GM20000 (cell line): ENCODE results near the gene TP53TG5.
A peak's percentile ranks its signal among the peaks of the same experiment; 100 is the strongest.

Experiments
- DNase-seq: peaks from one replicate; pipeline ENCODE4 v3.0.0; 2012; ENCODE audit warnings: low spot score
- TF ChIP-seq, protein P1 (sequence below): IDR thresholded peaks from 2 replicates; pipeline ENCODE4 v1.5.1; 2012; ENCODE audit warnings: mild to moderate bottlenecking, control low read depth; ENCODE audit errors: extremely low read depth, missing control alignments

TP53TG5 gene

DNA sequence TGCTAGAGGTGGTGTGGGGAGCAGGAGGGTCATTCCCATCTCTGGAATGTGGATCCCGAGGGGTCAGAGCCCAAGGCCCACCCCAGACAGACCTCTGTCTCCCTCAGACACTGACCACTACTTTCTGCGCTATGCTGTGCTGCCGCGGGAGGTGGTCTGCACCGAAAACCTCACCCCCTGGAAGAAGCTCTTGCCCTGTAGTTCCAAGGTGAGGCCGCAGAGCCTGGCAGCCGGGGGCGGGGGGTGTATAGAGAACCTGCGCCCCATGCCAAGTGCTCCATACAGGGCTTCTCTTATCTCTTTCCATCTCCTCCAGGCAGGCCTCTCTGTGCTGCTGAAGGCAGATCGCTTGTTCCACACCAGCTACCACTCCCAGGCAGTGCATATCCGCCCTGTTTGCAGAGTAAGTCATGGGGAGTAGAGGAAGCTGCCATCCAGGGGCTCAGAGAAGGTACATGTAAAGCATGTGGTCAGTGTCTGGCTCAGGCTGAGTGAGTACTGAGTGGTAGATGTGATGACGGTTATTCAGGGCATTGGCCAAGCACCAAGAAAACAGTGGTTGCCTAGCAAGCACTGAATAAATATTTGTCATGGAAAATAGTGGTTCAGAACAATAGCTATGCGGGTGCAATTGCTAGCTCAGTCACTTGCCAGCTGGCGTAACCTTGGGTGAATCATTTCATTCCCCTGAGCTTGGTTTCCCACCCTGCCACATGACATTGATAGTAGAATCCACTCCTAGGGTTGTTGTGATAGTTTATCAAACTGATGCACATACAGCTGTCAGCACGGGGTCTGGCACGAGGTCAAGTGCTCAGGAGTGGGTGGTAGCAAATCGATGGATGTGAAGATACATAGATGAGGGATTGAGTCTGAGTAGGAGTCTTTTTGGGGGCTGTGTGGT, 41.3 kb upstream of the TP53TG5 start:
- no peak for DNase-seq
- TF ChIP-seq, protein P1, sequence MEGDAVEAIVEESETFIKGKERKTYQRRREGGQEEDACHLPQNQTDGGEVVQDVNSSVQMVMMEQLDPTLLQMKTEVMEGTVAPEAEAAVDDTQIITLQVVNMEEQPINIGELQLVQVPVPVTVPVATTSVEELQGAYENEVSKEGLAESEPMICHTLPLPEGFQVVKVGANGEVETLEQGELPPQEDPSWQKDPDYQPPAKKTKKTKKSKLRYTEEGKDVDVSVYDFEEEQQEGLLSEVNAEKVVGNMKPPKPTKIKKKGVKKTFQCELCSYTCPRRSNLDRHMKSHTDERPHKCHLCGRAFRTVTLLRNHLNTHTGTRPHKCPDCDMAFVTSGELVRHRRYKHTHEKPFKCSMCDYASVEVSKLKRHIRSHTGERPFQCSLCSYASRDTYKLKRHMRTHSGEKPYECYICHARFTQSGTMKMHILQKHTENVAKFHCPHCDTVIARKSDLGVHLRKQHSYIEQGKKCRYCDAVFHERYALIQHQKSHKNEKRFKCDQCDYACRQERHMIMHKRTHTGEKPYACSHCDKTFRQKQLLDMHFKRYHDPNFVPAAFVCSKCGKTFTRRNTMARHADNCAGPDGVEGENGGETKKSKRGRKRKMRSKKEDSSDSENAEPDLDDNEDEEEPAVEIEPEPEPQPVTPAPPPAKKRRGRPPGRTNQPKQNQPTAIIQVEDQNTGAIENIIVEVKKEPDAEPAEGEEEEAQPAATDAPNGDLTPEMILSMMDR = no peak

DNA sequence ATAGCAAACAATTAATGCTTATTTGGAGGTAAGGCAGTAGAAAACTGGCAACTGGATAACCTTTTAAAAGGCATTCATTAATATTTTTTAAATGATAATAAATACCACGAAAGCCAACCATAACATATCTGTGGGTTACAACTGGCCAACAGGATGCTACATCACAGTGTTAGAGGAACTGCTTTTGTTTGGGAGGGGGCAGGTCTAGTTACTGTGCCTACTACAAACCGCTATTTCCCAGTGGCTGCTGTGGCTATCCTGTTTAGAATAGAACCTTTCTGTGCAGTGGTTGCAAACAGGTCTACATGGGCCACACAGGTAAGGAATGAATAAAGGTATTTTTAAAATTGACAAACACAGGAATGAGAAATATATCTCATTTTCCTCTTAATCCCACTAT, 38.8 kb upstream of the TP53TG5 start:
- TF ChIP-seq, protein P1 = no peak
- DNase-seq = no peak

DNA sequence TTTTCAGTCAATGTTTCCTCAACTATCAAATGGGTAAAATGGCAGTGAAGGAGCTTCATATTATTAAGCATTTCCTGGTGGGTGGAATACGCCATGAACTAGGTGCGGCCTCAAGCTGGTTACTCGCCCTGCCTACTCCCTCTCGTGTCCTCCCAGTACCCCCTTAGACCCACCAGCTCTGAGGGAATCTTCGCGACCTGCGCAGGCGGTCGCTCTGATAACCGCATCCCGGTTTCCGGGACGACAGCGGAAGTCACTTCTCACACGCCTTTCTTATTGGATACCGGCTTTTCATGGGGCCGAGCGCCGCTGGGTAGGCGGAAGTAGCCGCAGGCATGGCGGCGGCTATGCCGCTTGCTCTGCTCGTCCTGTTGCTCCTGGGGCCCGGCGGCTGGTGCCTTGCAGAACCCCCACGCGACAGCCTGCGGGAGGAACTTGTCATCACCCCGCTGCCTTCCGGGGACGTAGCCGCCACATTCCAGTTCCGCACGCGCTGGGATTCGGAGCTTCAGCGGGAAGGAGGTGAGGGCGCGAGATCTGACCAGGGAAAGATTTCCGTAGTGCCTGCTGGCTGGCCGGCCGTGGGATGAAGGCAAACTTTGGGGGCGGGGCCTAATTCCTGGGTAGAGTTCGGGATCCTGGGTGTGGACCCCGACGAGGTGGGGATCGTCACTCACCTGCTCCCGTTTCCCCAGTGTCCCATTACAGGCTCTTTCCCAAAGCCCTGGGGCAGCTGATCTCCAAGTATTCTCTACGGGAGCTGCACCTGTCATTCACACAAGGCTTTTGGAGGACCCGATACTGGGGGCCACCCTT, 37.9 kb upstream of the TP53TG5 start, which contains the start of gene PIGT:
Gene PIGT, plus strand, starts transcription at position 320 of the 816 bp plus-strand sequence. Its CDS starts 16 bp downstream, at position 336.
- DNase-seq = peak; percentile 91
- TF ChIP-seq, protein P1 = no peak

DNA sequence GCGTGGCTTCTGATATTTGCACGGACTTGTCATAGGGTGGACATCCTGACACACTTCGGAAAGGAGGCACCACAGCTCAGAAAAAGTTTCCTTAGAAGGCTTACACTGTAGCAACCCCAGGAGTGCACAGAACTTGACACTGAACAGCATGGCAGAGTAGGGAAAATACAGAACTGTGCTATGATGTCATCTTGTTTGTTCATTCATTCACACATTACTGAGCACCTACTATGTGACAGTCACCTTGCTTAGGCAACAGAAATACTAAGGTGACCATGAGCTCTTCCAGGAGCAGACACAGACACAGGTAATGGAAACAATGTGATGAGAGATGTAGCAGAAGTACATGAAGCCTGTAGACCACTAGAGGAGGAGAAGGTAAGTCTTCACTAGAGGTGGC, 35.4 kb upstream of the TP53TG5 start:
- DNase-seq = no peak
- TF ChIP-seq, protein P1 = no peak

DNA sequence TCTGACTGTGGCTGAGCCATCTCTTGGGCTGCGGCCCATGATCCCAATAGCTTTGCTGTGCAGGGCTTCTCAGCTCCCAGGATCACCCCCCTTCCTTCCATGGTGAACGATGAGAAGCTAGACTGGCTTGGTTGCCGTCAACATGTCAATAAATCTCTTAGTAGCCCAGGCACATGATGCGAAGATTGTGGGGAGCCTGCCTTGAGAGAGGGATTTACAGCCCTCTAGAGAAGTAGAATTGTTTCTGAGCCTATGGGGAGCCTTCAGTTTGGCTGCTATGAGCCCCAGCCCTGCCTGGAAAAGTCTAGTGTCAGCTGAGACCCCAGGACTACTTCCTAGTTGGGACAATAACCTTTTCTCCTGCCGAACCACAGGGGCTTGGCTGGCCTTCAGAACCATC, 34.5 kb upstream of the TP53TG5 start:
- TF ChIP-seq, protein P1 = no peak
- DNase-seq = no peak

GRCh38 chr20:45410887-45411286, 32.8 kb upstream of the TP53TG5 start:
- TF ChIP-seq, protein P1 = no peak

More at GRCh38 chr20:45410887-45411286, 32.8 kb upstream of the TP53TG5 start:
- no peak for DNase-seq
